ENCODE data around the gene PLPPR3. TPM values are rescaled to one million over a fixed set of nuclear protein-coding genes. Genes with fewer than 3 reads are reported as not detected.

The PLPPR3 gene
- total RNA-seq, 2 donors from 2014 or later = not detected

DNA sequence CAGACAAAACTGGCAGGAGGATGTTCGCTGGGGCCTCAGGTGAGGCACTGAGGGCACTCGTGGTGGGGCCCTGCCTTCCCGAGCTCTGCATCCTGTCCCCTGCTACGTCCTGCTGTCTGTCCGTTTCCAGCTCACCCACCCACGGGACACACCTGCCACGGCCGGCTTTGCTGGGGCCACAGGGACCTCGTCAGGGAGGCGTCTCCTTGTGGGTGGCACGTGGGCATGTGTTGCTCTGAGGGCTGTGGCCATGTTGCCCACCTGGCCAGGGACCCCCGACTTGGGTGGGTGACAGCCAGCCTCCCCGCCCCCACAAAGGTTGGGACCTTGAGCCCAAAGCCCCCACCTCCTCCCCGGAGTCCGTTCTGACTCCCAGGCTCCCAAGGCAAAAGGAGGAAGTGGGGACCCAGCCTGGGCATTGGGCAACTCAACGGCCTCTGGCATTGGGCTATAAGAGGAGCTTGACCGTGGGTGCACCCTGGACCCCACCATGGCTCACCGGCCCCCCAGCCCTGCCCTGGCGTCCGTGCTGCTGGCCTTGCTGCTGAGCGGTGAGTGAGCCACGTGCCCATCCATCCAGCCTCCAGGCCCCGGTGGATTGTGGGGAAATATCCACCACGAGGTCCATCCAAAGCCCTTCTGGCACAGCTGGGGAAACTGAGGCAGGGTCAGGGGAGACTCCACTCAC, 18.9 kb upstream of the PLPPR3 start, which contains the start of gene PRTN3:
TSS of gene PRTN3 (plus strand) at position 481 of the 688 bp plus-strand sequence. CDS start at position 491, 10 bp downstream.
- no peak for ATAC-seq (ENCODE audit: insufficient number of reproducible peaks, low FRiP score, low read depth)
- peaks cover 5 to 9% of the 10 kb centered on the region in 2 donors for H3K4me1 ChIP-seq (ENCODE audit: control insufficient read depth in 1 of 2, low read depth in 2 of 2)
- H3K9me3 ChIP-seq = no peaks in the 10 kb centered on the region
- H3K27ac ChIP-seq = no peak within 1 kb of the TSS
- no peak within 1 kb of the TSS for H3K4me3 ChIP-seq
- DNase-seq (ENCODE audit: low spot score) = no peak
- TF ChIP-seq, protein P1, sequence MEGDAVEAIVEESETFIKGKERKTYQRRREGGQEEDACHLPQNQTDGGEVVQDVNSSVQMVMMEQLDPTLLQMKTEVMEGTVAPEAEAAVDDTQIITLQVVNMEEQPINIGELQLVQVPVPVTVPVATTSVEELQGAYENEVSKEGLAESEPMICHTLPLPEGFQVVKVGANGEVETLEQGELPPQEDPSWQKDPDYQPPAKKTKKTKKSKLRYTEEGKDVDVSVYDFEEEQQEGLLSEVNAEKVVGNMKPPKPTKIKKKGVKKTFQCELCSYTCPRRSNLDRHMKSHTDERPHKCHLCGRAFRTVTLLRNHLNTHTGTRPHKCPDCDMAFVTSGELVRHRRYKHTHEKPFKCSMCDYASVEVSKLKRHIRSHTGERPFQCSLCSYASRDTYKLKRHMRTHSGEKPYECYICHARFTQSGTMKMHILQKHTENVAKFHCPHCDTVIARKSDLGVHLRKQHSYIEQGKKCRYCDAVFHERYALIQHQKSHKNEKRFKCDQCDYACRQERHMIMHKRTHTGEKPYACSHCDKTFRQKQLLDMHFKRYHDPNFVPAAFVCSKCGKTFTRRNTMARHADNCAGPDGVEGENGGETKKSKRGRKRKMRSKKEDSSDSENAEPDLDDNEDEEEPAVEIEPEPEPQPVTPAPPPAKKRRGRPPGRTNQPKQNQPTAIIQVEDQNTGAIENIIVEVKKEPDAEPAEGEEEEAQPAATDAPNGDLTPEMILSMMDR (IDR thresholded peaks at IDR 0.05) = no peak
- no peaks in the 10 kb centered on the region for H3K36me3 ChIP-seq
- peaks cover 9% of the 10 kb centered on the region for H3K27me3 ChIP-seq (replicated peaks; ENCODE audit: insufficient read depth)

GRCh38 chr19:835210-835810, 13.6 kb upstream of the PLPPR3 start:
- H3K9me3 ChIP-seq = no peaks in the 10 kb centered on the region
- ATAC-seq (ENCODE audit: insufficient number of reproducible peaks, low FRiP score, low read depth) = no peak
- peaks cover 5% of the 10 kb centered on the region for H3K27me3 ChIP-seq (replicated peaks; ENCODE audit: insufficient read depth)
- no peak overlapping the region for H3K4me3 ChIP-seq
- no peaks in the 10 kb centered on the region for H3K4me1 ChIP-seq (ENCODE audit: control insufficient read depth in 1 of 2, low read depth in 2 of 2)
- no peak overlapping the region for H3K27ac ChIP-seq
- no peak for DNase-seq (ENCODE audit: low spot score)
- H3K36me3 ChIP-seq = no peaks in the 10 kb centered on the region
- TF ChIP-seq, protein P1 (IDR thresholded peaks at IDR 0.05) = no peak

DNA sequence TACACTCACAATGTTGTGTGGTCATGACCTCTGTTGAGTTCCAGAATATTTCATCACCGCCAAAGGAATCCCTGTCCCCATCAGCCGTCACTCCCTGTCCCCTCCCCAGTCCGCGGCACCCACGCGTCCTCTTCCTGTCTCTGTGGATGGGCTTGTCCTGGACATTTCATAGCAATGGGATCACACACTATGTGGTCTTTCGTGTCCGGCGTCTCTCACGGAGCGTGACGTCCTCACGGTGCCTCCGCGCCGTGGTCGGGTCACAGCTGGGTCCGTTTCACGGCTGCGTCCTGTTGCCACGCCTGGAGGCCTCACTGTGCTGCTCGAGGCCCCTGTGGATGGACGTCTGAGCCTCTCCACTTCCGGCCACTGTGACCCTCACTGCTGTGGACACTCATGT, 12.5 kb upstream of the PLPPR3 start:
- TF ChIP-seq, protein P1 (IDR thresholded peaks at IDR 0.05) = no peak
- no peaks in the 10 kb centered on the region for H3K36me3 ChIP-seq
- peaks cover 3% of the 10 kb centered on the region for H3K27me3 ChIP-seq (replicated peaks; ENCODE audit: insufficient read depth)
- H3K27ac ChIP-seq = no peak overlapping the region
- no peak overlapping the region for H3K4me3 ChIP-seq
- H3K4me1 ChIP-seq (ENCODE audit: control insufficient read depth in 1 of 2, low read depth in 2 of 2) = no peaks in the 10 kb centered on the region
- no peaks in the 10 kb centered on the region for H3K9me3 ChIP-seq
- no peak for DNase-seq (ENCODE audit: low spot score)
- ATAC-seq (ENCODE audit: insufficient number of reproducible peaks, low FRiP score, low read depth) = no peak

DNA sequence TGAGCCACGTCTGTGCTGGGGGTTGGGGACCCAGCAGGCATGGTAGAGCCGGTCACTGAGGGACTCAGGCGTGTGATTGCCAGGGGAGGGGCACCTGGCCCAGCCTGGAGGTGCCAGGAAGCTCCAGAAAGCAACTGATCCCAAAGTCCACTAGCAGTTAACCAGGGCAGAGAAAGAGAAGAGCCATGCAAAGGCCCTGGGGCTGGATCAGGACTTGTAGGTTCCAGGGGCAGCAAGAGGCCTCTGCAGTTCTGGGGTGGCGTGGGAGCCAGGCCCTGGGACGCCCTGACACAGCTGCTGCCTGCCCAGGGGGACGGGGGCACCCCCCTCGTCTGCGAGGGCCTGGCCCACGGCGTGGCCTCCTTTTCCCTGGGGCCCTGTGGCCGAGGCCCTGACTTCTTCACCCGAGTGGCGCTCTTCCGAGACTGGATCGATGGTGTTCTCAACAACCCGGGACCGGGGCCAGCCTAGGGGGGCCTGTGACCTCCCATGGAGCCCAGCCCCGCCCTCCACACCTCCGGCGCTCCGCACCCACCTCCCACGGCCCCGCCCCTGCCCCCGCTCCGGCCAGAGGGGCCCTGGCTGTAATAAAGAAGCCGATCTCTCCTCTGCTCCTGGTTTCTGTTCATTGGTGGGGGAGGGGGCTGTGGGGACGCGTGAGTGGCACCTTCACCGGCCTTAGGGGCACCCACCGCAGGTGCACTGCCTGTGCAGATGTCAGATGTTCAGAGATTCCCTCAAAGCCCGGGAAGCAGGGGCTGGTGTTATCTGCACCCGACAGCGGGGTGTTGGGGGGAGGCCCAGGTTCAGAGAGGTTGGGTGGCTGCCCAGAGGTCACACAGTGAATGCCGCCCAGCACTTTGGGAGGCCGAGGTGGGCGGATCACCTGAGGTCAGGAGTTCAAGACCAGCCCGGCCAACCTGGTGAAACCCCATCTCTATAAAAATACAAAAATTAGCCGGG, 9.9 kb upstream of the PLPPR3 start:
- no peaks in the 10 kb centered on the region for H3K36me3 ChIP-seq
- no peak overlapping the region for H3K27ac ChIP-seq
- H3K27me3 ChIP-seq (replicated peaks; ENCODE audit: insufficient read depth) = no peaks in the 10 kb centered on the region
- H3K4me3 ChIP-seq = no peak overlapping the region
- TF ChIP-seq, protein P1 (IDR thresholded peaks at IDR 0.05) = no peak
- H3K4me1 ChIP-seq (ENCODE audit: control insufficient read depth in 1 of 2, low read depth in 2 of 2) = no peaks in the 10 kb centered on the region
- ATAC-seq (ENCODE audit: insufficient number of reproducible peaks, low FRiP score, low read depth) = no peak
- H3K9me3 ChIP-seq = no peaks in the 10 kb centered on the region
- no peak for DNase-seq (ENCODE audit: low spot score)

All from thoracic aorta (tissue), 2 donors.